TTC549 (cell line): Measurements from ENCODE around the gene HLTF.

ENCODE experiments used
- FAIRE-seq: peaks from 2 replicates; lab custom pipeline; 2012; peaks lifted over from hg19 to GRCh38; lab: Jason Lieb, UNC

The HLTF gene

DNA sequence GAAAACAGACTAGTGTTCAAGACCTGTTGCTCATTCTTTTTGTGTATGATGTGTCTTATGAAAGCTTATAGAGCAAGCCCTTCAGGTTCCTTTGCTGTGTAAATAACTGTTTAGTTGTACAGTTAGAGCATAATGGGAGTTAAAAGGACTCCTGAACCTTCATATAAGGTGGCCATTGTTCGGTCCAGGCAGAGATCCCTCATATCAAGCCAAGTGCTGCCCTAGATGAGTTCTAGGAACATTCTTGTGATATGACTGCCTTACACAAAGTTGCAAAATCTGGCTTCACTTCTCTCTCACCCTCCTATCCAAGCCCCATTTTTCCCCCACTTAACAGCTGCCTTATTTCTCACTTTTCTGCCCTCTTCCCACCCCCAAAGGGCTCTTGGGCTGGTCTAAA, 68.1 kb downstream of the HLTF start:
- no peak for FAIRE-seq

DNA sequence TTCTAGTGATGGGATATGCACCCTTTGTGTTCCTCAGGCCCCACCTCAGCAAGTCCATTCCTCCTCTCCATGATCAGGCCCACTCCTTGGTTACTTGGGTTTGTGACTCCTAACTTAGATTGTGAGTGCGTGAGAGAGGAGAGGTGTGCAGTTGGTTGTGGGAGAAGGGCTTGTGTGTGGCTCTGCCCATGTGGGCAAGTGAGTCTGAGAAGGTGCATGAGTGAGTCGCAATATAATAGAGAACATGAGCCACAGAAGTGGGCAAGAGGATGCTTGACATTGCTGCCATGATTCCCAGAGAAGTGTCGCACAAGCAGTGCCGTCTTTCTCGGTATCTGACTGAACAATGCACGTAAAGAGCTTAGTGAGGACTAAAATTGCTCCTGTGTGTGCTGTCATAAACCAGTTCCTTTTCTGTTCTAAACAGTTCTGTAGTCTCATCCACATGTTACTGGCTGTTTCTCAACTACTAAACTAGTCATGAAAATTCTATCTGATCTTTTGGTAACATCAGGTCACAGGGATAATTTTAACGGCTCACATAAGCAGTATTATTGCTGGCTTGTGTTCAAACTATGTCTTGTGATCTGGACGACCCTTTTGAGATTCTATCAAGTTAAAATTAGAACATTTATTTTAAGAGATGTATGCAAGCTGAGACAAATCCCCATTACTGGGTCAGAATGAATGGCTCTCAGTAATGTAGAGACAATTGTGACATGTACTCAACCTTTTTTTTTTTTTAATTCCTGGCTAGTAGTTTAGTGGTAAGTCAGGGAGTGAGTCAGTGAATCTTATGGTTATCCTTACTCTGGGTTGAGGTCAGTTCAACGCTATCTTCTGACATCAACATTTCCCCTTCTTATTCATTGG, 69.4 kb downstream of the HLTF start:
- no peak for FAIRE-seq

DNA sequence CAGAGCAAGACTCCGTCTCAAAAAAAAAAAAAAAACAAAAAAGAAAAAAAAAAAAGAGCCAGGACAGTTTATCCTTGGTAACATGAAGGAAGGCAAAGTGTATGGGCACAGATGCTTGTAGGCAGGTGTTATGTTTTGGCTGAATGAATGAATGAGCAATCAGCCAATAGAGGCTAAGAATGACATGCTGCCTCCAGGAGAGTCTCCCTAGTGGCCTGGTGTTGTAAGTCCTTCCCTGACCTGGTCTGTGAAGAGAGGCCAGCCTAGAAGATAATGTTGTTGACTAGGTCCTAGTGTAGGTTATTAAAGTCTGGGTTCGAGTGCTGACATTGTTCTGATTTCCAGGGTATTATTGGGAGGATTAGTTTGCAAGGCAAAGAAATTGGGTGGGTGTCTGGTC, 70.1 kb downstream of the HLTF start:
- no peak for FAIRE-seq

DNA sequence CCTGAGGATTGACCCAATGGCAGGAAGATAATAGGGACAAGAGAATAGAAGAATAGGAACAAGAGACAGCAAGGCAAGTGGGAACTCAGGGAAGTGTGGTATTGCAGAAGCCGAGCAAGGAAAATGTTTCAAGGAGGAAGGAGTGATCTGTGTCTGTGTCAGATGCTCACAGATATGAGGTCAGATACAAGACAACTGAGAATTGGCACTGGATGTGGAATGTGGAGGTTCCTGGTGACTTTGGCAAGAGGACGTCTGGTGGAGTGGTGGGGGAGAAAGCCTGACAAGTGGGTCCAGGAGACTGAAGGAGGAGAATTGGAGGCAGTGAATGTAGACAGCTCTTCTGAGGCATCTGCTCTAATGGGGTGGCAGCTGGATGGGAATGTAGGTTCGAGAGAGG, 70.9 kb downstream of the HLTF start:
- no peak for FAIRE-seq

DNA sequence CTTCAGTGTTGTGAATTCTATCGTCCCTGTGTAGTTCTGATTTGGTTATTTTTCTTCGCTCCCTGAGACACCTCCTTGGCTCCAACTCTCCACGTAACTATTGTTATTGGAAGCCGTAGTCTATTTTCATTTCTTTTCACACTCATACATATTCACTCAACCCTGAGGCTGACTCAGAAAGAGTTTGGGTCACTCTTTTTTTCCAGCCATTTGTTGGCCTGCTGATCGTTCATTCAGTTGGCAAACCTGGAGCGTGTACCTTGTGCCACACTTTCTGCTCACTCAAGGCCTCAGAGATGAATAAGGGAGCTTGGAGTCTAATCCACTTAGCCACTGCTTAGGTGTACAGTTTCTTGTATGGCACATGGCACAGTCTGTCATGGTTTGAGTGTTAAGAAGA, 72.6 kb downstream of the HLTF start:
- FAIRE-seq: no peak

DNA sequence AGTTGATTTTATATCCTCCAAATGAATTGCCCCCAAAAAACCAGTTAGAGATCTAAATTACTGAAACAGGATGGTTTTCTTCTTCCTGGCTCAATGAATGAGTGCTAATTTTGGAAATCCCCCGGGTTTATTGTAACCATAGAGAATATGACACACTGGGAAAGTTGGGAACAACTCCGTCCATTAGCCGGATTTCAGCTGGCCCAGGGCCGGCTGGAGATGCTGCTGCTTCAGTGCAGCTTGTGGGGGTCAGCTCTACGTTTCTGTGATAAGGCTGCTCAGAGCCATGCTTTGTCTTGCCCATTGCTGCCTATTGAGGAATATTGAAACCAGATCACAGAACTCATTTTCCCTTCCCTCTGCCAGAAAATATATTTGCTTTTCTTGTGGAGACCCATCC, 74.7 kb downstream of the HLTF start:
- no peak for FAIRE-seq

DNA sequence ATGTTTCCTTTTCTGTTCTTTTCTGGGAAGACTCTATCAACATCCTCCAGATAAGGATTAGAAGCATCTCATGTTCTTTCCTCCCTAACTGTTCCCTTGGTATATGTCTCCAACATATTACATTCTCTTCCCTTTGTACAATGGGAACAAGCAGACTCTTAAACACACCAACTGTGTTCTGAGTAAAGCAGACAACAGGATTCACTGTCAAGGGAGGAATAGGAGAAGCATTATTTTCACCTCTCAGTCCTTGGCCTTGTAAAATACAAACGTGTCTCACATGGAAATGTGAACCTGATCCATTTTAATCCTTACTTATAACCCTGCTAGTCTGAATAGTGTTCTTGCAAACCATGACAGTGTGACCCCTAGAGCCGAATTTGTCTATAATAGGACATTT, 75.4 kb downstream of the HLTF start:
- no peak for FAIRE-seq

DNA sequence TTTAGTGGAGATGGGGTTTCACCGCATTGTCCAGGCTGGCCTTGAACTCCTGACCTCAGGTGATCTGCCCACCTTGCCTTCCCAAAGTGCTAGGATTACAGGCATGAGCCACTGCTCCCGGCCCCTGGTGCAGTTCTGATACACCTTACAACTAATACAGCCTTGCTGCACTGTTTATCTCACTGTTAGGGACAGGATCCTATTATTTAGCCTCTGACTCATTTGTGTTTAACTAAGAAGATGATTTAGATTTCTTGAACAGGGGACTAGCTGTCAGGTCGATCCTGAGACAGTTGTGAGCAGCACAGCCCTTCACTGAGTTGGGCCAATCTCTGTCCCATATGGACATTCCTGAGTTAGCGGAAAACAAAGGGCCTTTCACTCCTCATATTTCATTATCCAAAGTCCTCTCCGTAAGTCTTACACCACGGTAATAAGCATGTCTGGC, 75.8 kb downstream of the HLTF start:
- no peak for FAIRE-seq

DNA sequence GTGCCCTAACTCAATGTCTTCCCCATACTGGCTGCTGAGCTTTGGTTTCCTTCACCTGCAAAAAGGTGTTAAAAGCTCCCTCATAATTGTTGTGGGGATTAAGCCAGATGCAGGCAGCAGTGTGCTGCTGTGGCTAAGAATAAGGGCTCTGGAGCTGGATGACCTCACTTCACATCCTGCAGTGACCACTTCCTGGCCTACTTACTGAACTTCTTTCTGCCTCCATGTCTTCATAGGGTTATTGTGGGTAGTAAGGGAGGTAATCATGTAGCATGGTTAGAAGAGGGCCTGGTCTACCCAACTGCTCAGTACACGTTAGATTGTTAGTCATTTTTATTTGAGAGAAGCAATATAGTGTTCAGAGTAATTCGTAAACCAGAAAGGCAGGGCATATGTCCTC, 76.6 kb downstream of the HLTF start:
- no peak for FAIRE-seq

DNA sequence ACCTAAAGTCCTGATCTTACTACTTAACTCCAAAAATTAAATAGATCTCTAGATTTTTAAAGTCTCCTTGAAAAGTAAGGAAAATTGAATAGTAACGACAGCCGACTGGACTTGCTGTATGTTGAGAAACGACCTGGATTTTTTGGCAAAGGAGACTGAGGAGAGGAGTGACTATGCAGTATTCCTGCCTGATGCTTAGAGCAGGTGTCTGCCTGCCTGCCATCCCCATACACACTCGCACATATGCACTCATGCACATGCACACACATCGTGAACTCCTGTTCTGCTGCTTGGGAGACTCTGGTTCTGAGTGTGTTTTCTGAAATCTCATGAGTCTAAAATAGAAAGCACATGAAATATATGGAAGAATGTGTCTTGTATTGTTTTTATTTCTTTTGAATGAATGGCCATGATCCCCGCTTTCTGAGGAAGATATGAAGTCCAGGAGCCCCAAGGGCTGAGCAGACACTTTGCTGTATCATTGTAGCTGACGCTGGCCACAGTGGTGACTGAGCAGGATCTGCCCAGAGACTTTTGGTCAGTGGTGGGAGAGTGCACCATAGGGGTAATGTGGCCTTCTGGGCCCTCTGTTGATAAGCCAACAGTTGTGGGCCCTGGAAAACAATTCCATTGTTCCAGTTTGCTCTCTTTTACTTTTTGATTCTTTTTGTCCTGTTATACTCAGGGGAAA, 78.6 kb downstream of the HLTF start:
- no peak for FAIRE-seq

DNA sequence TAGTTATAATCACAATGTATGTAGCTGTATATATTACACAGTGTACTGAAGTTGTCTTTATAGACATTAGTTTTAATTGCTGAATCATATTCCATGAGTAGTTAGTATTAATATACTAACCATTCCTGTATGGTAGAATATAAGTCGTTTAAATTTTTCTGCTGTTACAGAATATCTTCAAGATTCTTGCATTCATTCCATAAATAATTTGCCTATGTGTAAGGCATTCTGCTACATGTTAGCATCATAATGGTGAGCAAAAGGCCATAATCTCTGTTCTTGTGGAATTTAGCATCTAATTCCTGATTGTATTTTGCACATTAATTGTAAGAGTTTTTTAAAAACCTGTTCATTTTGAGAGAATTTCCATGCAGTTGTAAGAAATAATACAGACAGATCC, 80.9 kb downstream of the HLTF start:
- FAIRE-seq: no peak

DNA sequence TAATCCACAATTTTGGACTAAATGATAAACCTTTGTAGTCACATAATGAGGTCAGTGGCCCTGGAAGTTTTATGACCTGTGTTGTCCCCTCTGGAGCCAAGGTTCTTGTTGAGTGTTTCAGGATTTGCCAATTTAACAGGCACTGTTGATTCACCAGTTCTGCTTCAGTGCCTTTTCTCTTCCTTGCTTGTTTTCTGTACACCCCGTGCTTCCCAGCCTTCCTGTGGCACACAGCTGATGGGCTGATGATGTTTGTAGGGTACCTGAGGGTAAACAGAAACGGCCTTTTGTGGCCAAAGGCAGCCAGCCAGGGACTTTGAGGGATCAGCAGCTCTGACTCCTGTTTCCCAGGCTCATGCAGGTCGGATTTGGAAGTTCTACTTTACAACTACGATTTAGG, 81.7 kb downstream of the HLTF start:
- FAIRE-seq: no peak

DNA sequence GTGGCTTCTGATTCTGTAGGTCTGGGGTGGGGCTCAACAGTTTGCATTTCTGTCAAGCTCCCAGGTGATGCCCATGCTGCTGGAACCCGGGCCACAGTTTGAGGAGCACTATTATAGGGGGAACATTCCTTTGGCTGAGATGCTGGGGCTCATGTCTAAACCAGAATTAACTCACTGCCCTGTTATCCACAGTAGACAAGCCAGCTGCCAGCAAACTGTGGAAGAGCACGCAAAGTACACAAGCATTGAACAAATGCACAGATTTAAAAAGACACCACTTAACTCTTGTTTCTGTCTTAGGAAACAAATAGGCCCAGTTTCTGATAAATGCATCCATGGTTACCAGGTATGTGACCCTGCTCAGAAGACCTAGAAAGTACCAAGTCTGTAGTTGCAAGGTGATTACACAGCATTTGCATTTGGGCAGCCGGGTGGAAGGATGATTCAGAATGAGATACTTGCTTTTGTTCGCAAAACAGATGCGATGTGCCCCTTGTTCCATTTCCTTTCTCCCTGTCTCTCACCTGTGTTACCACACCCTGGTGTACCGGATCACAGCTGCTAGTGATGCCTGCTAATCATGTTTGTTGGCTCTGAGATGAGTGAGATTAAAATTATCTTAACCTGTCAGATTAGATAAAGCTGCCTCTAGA, 82.6 kb downstream of the HLTF start:
- FAIRE-seq: no peak

DNA sequence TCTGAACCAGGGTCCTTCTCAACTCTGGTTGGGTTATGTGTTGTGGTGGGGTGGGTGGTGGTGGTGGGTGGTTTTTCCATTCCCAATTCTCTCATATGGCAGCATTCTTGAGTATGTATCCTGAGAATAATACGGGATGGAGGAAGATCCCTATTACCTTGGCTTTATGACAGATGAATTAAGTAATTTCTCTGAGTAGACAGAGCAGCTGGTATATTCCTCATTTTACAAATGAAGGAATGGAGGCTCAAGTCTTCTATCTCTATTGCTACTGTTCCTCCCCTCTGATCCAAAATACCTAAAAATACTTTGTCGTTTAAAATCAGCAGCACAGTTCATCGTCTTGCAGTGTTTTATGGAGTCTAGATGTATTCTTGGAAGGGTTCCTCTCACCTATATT, 84.6 kb downstream of the HLTF start:
- FAIRE-seq: no peak

DNA sequence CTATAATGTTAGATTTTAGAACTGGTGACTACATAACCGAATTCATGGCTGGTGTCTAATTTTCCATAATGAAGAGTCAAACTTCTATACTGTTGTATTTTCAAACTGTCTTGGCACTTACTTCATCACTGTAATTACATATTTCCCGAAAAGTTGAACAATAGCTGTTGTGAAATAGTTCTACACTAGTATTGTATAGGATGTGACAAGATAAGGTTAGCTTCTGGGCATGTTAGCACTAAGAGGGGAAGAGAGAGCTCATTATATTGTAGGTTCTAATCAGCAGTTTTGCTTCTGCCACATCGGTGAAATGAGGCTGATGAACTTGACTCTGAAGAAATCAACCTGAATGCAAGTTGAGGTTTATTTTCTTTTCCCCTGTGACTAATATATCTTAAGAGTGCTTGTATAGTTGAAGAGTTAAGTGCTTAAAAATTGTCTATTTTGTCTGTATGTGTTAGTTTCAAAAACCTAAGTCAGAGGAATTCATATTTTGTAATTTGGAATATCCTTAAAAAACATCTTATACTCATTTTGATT, 86.1 kb downstream of the HLTF start:
- FAIRE-seq: no peak

DNA sequence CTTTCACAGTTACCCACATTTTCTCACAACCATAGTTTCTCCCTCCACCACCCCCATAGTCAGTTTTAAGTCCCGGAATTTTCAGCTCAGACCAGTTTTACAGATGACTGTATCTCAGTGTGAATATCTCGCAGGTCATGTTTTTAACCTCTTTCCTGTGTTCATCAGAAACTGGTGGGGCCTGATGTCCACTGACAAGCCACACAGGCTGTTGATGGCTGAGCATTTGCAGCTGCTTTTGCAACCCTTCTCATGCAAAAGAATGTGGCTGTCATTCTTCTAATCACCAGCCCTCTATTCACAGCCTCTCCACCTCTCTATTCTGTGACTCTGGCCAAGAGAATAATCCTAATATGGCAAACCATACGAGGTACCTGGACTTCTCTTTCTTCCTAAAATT, 86.5 kb downstream of the HLTF start:
- FAIRE-seq: no peak

DNA sequence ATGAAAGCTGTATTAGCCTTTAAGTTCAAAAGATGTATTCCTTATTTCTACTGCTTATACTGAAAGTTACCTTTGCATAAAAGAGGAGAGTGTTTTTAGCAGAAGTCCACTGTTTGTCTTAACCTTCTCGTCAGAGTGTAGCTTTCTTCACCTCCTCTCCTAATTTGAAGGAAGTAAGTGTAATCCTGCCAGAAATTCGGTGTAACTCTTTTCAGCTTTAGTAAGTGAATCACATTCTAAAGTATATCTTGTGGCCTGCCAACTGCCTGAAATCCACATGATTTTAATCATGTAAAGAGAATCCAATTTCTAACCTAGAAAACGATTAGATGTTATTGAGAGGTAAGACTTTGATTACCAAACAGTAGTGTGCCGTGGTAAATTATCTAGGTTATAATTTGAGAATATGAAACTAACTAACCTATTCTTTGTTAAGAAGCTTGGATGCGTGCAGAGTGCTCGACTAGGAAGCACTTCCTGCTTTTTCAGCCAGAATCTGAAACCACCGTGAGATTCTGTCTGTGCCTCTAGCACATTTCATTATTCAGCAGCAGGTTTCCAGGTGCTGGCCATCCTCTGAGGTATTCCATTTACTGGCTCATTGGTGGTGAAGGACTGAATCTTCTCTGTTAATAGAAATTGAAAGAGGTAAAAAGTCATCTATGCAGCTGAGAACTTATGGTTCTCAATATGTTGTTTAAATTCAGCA, 87.5 kb downstream of the HLTF start:
- FAIRE-seq: no peak

DNA sequence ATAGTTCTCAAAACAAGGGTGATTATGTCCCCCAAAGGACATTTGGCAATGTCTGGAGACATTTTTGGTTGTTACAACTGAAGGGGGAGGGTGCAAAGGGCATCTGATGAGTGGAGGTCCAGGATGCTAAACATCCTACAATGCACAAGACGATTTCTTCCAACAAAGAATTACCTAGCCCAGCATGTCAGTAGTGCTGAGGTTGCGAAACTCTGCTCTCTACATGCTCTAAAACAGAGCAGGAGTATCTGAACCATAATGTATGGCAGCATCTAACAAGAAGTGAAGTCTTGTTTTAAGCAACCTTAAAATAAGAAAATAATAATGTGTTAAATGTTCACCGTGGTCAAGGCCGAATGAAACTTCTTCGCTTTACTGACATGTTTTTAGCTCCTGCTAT, 88.0 kb downstream of the HLTF start:
- FAIRE-seq: no peak

DNA sequence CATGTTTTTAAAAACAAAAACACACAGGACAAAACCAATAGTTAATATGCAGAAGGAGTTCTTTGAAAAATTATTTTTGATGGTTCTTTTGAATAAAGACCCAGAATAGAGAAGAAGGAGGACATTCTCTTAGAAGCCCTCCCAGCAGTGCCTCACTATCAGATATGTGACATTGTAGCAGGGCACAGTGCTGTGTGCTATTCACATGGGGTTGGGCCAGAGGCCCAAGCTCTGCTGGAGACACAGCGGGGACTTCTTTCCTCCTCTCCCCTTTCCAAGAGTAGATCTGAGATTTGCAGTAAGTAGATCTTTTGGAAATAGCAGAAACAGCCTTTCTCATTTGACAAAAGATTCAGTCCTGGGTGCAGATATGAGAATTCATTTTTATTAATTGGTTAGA, 88.7 kb downstream of the HLTF start:
- no peak for FAIRE-seq

DNA sequence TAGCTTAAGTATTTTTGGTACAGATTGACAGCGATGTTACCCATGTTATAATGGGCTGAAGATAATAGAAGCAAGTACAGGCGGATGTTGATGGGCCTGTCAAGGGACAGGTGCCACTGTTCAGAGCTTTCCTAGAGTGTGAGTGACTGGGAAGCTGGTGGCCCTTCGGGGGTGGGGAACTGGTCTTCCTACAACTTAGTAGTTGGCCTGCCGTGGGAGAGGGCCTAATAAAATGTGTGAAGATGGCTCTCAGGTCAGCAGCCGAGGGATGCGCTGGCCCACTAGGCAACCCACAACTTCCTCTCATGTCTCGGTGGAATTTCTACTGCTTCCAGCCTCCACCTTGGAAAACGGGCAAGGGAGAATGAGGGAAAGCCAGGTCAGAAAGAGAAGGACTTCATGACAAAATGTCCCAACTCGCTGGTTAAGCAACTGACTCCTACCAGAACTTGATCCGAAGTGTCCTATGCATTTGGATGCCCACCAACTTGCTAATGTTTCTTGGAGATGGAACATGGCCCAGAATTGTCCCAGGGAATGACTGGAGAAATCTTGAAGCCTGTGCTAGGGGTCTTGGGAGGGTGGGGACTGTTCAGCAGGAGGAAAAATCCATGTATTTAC, 93.6 kb downstream of the HLTF start:
- FAIRE-seq: no peak

DNA sequence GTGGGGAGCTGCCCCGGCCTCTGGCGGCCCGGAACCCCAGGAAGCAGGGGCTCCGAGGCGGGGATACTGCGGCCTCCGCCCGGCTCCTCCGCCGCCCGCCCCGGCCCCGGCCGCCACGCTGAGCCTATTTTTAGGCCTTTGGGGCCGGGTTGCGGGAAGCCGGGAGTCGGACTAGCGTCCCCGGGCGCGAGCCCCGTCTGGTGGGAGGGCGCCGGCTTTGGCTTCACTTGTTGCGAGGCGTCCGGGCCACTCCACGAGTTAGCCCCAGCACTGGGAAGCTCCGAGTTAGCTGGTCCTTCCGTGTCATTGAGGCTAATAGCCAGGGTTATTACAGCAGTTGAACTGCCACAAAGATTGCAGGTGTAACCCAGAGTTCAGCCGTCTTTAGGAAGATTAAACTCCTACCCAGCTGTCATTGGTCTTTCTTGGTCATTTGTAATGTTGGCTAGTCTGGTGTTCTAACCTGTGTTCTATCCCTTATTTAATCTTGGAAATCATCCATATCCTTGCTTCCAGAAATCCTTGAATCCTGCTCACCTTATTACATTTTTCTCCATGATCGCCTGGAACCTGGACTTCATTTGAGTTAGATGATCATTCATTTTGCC, 94.2 kb downstream of the HLTF start:
- FAIRE-seq: no peak
